Ishikawa (cell line): ENCODE data around the gene STEAP1.

ENCODE experiments used
- CREB1 ChIP-seq: IDR thresholded peaks from 2 replicates; pipeline ENCODE4 v1.6.1; 2012; ENCODE audit warnings: low read depth
- EGR1 ChIP-seq: IDR thresholded peaks from 2 replicates; pipeline ENCODE4 v1.6.1; 2012
- EP300 ChIP-seq: IDR thresholded peaks from 2 replicates; pipeline ENCODE4 v1.6.1; 2012; ENCODE audit warnings: borderline replicate concordance
- MAX ChIP-seq: IDR thresholded peaks from 2 replicates; pipeline ENCODE4 v1.6.1; 2012
- TEAD4 ChIP-seq: IDR thresholded peaks from 2 replicates; pipeline ENCODE4 v1.6.1; 2012
- YY1 ChIP-seq: IDR thresholded peaks from 2 replicates; pipeline ENCODE4 v1.6.1; 2012; ENCODE audit warnings: low read depth
- ZBTB7A ChIP-seq: IDR thresholded peaks from 2 replicates; pipeline ENCODE4 v1.6.1; 2012; ENCODE audit warnings: low read depth
- TF ChIP-seq, protein P1 (sequence below): IDR thresholded peaks from 2 replicates; pipeline ENCODE4 v1.6.1; 2012; ENCODE audit warnings: low read depth, mild to moderate bottlenecking

GRCh38 chr7:90213521-90213920 lies 59.3 kb downstream of the STEAP1 start:
- TF ChIP-seq, protein P1, sequence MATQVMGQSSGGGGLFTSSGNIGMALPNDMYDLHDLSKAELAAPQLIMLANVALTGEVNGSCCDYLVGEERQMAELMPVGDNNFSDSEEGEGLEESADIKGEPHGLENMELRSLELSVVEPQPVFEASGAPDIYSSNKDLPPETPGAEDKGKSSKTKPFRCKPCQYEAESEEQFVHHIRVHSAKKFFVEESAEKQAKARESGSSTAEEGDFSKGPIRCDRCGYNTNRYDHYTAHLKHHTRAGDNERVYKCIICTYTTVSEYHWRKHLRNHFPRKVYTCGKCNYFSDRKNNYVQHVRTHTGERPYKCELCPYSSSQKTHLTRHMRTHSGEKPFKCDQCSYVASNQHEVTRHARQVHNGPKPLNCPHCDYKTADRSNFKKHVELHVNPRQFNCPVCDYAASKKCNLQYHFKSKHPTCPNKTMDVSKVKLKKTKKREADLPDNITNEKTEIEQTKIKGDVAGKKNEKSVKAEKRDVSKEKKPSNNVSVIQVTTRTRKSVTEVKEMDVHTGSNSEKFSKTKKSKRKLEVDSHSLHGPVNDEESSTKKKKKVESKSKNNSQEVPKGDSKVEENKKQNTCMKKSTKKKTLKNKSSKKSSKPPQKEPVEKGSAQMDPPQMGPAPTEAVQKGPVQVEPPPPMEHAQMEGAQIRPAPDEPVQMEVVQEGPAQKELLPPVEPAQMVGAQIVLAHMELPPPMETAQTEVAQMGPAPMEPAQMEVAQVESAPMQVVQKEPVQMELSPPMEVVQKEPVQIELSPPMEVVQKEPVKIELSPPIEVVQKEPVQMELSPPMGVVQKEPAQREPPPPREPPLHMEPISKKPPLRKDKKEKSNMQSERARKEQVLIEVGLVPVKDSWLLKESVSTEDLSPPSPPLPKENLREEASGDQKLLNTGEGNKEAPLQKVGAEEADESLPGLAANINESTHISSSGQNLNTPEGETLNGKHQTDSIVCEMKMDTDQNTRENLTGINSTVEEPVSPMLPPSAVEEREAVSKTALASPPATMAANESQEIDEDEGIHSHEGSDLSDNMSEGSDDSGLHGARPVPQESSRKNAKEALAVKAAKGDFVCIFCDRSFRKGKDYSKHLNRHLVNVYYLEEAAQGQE = no peak
- TF ChIP-seq YY1 = no peak
- no peak for TF ChIP-seq MAX
- no peak for TF ChIP-seq CREB1
- TF ChIP-seq EGR1 = no peak
- TF ChIP-seq TEAD4 = no peak
- TF ChIP-seq ZBTB7A = no peak
- no peak for TF ChIP-seq EP300
